Spleen (tissue), 11 donors: Measurements from ENCODE around the gene OAS1. TPM values are rescaled to one million over a fixed set of nuclear protein-coding genes. Genes with fewer than 3 reads are reported as not detected.

Experiments used
- DNase-seq: peaks from one replicate; pipeline ENCODE4 v3.0.0-alpha.2; 2020
- H3K27ac ChIP-seq, 8 donors: fragments of 200-600 bp; sonication (generic) in 7 of 8; 1 replicate in 4 of 8; 2 replicates in 4 of 8; pipeline versions ENCODE4 v1.5.0 to v1.8.0; 2016 to 2021; ENCODE audit warnings: inconsistent platforms in 4 of 8, mild to moderate bottlenecking in 4 of 8, moderate library complexity in 1 of 8
- H3K27me3 ChIP-seq, 7 donors: fragments of 200-600 bp; sonication (generic) in 6 of 7; replicated peaks in 1 of 7; 1 replicate in 4 of 7; 2 replicates in 3 of 7; pipeline versions ENCODE4 v1.5.0 to v1.8.0; 2016 to 2021; ENCODE audit warnings: inconsistent platforms in 3 of 7, mild to moderate bottlenecking in 1 of 7
- H3K36me3 ChIP-seq, 6 donors: fragments of 200-600 bp; sonication (generic) in 5 of 6; 1 replicate in 4 of 6; 2 replicates in 2 of 6; pipeline versions ENCODE4 v1.5.0 to v1.8.0; 2016 to 2021; ENCODE audit warnings: inconsistent platforms in 2 of 6
- H3K4me1 ChIP-seq, 6 donors: fragments of 200-600 bp; sonication (generic) in 5 of 6; 1 replicate in 3 of 6; 2 replicates in 3 of 6; pipeline versions ENCODE4 v1.5.0 to v1.8.0; 2016 to 2021; ENCODE audit warnings: inconsistent platforms in 3 of 6
- H3K4me3 ChIP-seq, 8 donors: fragments of 200-600 bp; sonication (generic) in 7 of 8; 1 replicate in 4 of 8; 2 replicates in 4 of 8; pipeline versions ENCODE4 v1.5.0 to v1.8.0; 2016 to 2021; ENCODE audit warnings: inconsistent platforms in 4 of 8, mild to moderate bottlenecking in 4 of 8, moderate library complexity in 2 of 8
- H3K9me3 ChIP-seq, 8 donors: fragments of 200-600 bp; sonication (generic) in 7 of 8; 1 replicate in 4 of 8; 2 replicates in 4 of 8; pipeline versions ENCODE4 v1.5.0 to v1.8.0; 2016 to 2021; ENCODE audit warnings: inconsistent platforms in 4 of 8
- CTCF ChIP-seq, 11 experiments: fragments of 200-600 bp in 7 of 11; fragments of 450-650 bp in 4 of 11; sonication (generic) in 4 of 11; IDR thresholded peaks in 8 of 11; conservative IDR thresholded peaks in 3 of 11; 1 replicate in 7 of 11; 2 replicates in 4 of 11; pipeline versions ENCODE4 v1.4.0 to v1.8.0; 2016 to 2021; ENCODE audit warnings: antibody characterized with exemption in 11 of 11, inconsistent platforms in 4 of 11, mild to moderate bottlenecking in 1 of 11
- POLR2A ChIP-seq, 3 donors: fragments of 450-650 bp; IDR thresholded peaks; one replicate each; pipeline ENCODE4 v1.5.1; 2017; ENCODE audit warnings: antibody characterized with exemption in 3 of 3, mild to moderate bottlenecking in 1 of 3
- POLR2AphosphoS5 ChIP-seq, 3 donors: sonication (generic); formaldehyde crosslinking; IDR thresholded peaks; one replicate each; pipeline ENCODE4 v1.5.1; 2017; ENCODE audit warnings: antibody characterized with exemption in 3 of 3
- WGBS, 5 donors: extraction: QIAGEN DNeasy Blood & Tissue Kit in 3 of 5; methylation state at CpG; one replicate each; pipeline versions ENCODE4 v1.1.5 to v1.1.7; 2013 to 2018; 5-methylcytosine and 5-hydroxymethylcytosine counted together
- intact Hi-C: fragments of 100-400 bp; cut with DNase I; formaldehyde crosslinking; loops from one replicate; pipeline ENCODE4 v1.15.0; 2023; ENCODE audit warnings: low total_unique reads
- polyA plus RNA-seq, 3 donors: library from polyadenylated mRNA; stranded (reverse); fragments of 200-250 nt; gene quantifications; one replicate each; pipeline ENCODE4 v1.2.1, GENCODE V29; 2013
- total RNA-seq, 7 donors: library from RNA; depleted of rRNA in 3 of 7; stranded (reverse); fragments of >200 nt in 3 of 7; fragmentation: NEBNext Ultra II Directional in 4 of 7; extraction: Animal tissue kit (Norgen Biotek cat#: 25700) in 4 of 7; gene quantifications; one replicate each; pipeline versions ENCODE4 v1.1.0 to v1.2.1, GENCODE V29; 2016 to 2021
- donor health status: healthy with polysubstance abuse.
- donor health status: DM: no; HTN: no; CAD: no; lungs with moderate emphysema.
- donor health status: DM: no; HTN: no; CAD: no.
- donor health status: Bipolar disorder and iron deficiency.
- donor health status: healthy.
- donor health status: DM: no; HTN: no; CAD: no.
- donor health status: DM: yes; HTN: yes; CAD: no.

Gene OAS1
- total and polyA plus RNA-seq, 10 donors: 34.7 to 68.4 (median 54.9) TPM

DNA sequence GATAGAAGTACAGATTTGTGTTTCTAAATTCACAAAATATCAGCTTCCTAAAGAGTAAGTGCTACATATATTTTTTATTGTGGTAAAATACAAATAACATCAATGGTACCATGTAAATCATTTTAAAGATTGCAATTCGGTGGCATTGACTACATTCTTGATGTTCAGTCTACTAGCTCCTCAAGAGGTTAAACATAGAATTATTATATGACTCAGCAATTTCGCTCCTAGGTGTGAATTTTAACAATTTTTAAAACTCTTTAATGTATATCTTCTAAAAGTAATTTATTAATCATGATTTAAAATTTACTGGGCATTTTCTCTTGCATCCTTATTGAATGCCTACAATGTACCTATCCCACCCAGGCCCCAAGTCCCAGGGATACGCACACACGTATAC lies 29.8 kb upstream of the OAS1 start:
- DNase-seq: no peak
- Histone ChIP-seq H3K27ac (no peak overlapping the region), H3K27me3 (peaks cover 0 to 69% (median 21%) of the 10 kb centered on the region in 7 donors), H3K36me3 (no peaks in the 10 kb centered on the region), H3K9me3 (no peaks in the 10 kb centered on the region), H3K4me3 (no peak overlapping the region), H3K4me1 (no peaks in the 10 kb centered on the region)
- 63 to 78% (median 69%) methylated on average over 4 of the region's 4 CpGs for WGBS, 5 donors
- no peak for TF ChIP-seq POLR2A (IDR thresholded peaks at IDR 0.05)
- TF ChIP-seq POLR2AphosphoS5 (IDR thresholded peaks at IDR 0.05): no peak
- TF ChIP-seq CTCF (IDR thresholded peaks at IDR 0.05 in 8 of 11, conservative IDR thresholded peaks at IDR 0.05 in 3 of 11): no peak
- intact Hi-C loops: no loop called here

DNA sequence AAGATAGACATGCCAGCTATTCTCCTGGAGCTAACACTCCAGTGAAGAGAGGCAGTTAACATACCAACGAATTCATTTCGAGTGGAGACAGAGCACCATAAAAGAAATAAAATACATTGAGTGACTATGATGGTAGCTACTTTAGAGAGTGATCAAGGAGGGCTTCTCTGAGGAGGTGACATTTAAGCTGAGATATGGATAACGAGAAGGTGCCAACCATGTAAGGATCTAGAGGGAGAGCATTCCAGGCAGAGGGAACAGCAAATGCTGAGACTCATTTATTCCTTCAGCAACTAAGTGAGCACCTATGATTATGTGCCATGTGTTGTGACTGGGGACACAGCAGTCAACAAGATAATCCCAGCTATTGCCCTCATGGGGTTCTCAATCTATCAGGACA lies 28.3 kb upstream of the OAS1 start:
- WGBS, 5 donors: 79 to 90% (median 86%) methylated on average over 3 of the region's 3 CpGs
- no peak for DNase-seq
- Histone ChIP-seq H3K4me3 (no peak overlapping the region), H3K4me1 (no peaks in the 10 kb centered on the region), H3K9me3 (no peaks in the 10 kb centered on the region), H3K36me3 (no peaks in the 10 kb centered on the region), H3K27ac (no peak overlapping the region), H3K27me3 (peaks cover 0 to 60% (median 21%) of the 10 kb centered on the region in 7 donors)
- intact Hi-C loops: no loop called here
- TF ChIP-seq CTCF (IDR thresholded peaks at IDR 0.05 in 8 of 11, conservative IDR thresholded peaks at IDR 0.05 in 3 of 11) (no peak), POLR2A (IDR thresholded peaks at IDR 0.05) (no peak), POLR2AphosphoS5 (IDR thresholded peaks at IDR 0.05) (no peak)

- H3K4me1 ChIP-seq: no peaks in the 10 kb centered on the region
- TF ChIP-seq CTCF (IDR thresholded peaks at IDR 0.05 in 8 of 11, conservative IDR thresholded peaks at IDR 0.05 in 3 of 11) (no peak), POLR2A (IDR thresholded peaks at IDR 0.05) (no peak), POLR2AphosphoS5 (IDR thresholded peaks at IDR 0.05) (no peak)
- intact Hi-C loops: no loop called here
- H3K27me3 ChIP-seq: peaks cover 0 to 55% (median 21%) of the 10 kb centered on the region in 7 donors
- peaks cover 0 to under 1% (median 0%) of the 10 kb centered on the region in 8 donors for H3K9me3 ChIP-seq
- no peak for DNase-seq
- H3K36me3 ChIP-seq: no peaks in the 10 kb centered on the region
- H3K27ac ChIP-seq: no peak overlapping the region
- 74 to 87% (median 76%) methylated on average over 8 of the region's 8 CpGs for WGBS, 5 donors
- H3K4me3 ChIP-seq: no peak overlapping the region
Measured at GRCh38 chr12:112879191-112879705, 27.5 kb upstream of the OAS1 start.

- no peaks in the 10 kb centered on the region for H3K4me1 ChIP-seq
- TF ChIP-seq POLR2A (IDR thresholded peaks at IDR 0.05): no peak
- TF ChIP-seq POLR2AphosphoS5 (IDR thresholded peaks at IDR 0.05): no peak
- TF ChIP-seq CTCF (IDR thresholded peaks at IDR 0.05 in 8 of 11, conservative IDR thresholded peaks at IDR 0.05 in 3 of 11): no peak
- H3K36me3 ChIP-seq: no peaks in the 10 kb centered on the region
- peaks cover 0 to 17% (median 7%) of the 10 kb centered on the region in 8 donors for H3K9me3 ChIP-seq
- no peak overlapping the region for H3K4me3 ChIP-seq
- H3K27ac ChIP-seq: no peak overlapping the region
- no peak for DNase-seq
- H3K27me3 ChIP-seq: peaks cover 0 to 35% (median 14%) of the 10 kb centered on the region in 7 donors
- intact Hi-C loops: no loop called here
- WGBS, 5 donors: 53 to 78% (median 71%) methylated on average over 6 of the region's 6 CpGs
Measured at GRCh38 chr12:112881602-112882001, 25.2 kb upstream of the OAS1 start.
